Neural cell (in vitro differentiated cells): Measurements from ENCODE around the gene ANKRD60. TPM values are rescaled to one million over a fixed set of nuclear protein-coding genes. Genes with fewer than 3 reads are reported as not detected.

Experiments used
- H2AFZ ChIP-seq: fragments of 200-600, 300-800 bp; sonication (generic), shearing (Covaris generic); 2 replicates; pipeline ENCODE4 v1.6.0; 2014; ENCODE audit warnings: low read depth, mild to moderate bottlenecking, antibody characterized with exemption, low read length, moderate library complexity
- H3F3A ChIP-seq: fragments of 200-600 bp; shearing (Covaris generic); 2 replicates; pipeline ENCODE4 v1.6.1; 2016; ENCODE audit warnings: mild to moderate bottlenecking, moderate library complexity, mixed read lengths, antibody characterized with exemption, low read length; ENCODE audit not compliant: insufficient read depth, poor library complexity, severe bottlenecking
- H3K27ac ChIP-seq: fragments of 200-600, 300-800 bp; sonication (generic), shearing (Covaris generic); 2 replicates; pipeline ENCODE4 v1.5.1; 2014; ENCODE audit warnings: mild to moderate bottlenecking, low read length, moderate library complexity
- H3K27me3 ChIP-seq: fragments of 300-800, 200-600 bp; sonication (generic), shearing (Covaris generic); 2 replicates; pipeline ENCODE4 v1.6.0; 2014; ENCODE audit warnings: mild to moderate bottlenecking, low read depth, low read length, moderate library complexity; ENCODE audit not compliant: insufficient read depth
- H3K36me3 ChIP-seq: fragments of 300-800, 200-600 bp; sonication (generic), shearing (Covaris generic); 2 replicates; pipeline ENCODE4 v1.5.1; 2014; ENCODE audit warnings: mild to moderate bottlenecking, antibody characterized with exemption, low read length, moderate library complexity; ENCODE audit not compliant: insufficient read depth
- H3K4me2 ChIP-seq: fragments of 300-800, 200-600 bp; sonication (generic), shearing (Covaris generic); 2 replicates; pipeline ENCODE4 v1.6.0; 2014; ENCODE audit warnings: mild to moderate bottlenecking, low read length
- H3K4me3 ChIP-seq: fragments of 300-800, 200-600 bp; sonication (generic), shearing (Covaris generic); 2 replicates; pipeline ENCODE4 v1.5.1; 2014; ENCODE audit warnings: mild to moderate bottlenecking, low read length, moderate library complexity
- H3K79me2 ChIP-seq: fragments of 200-600 bp; shearing (Covaris generic); replicated peaks from 2 replicates; pipeline ENCODE4 v1.6.0; 2014; ENCODE audit warnings: mild to moderate bottlenecking, low read length, moderate library complexity; ENCODE audit not compliant: insufficient read depth
- H3K9ac ChIP-seq: fragments of 300-800, 200-600 bp; sonication (generic), shearing (Covaris generic); 2 replicates; pipeline ENCODE4 v1.6.1; 2016; ENCODE audit warnings: mild to moderate bottlenecking, low read length, mixed read lengths
- H3K9me2 ChIP-seq: fragments of 200-600 bp; shearing (Covaris generic); 2 replicates; pipeline ENCODE4 v1.6.1; 2016; ENCODE audit warnings: mild to moderate bottlenecking, low read length, mixed read lengths; ENCODE audit not compliant: insufficient read depth
- H3K9me3 ChIP-seq: fragments of 200-600, 300-800 bp; sonication (generic), shearing (Covaris generic); 2 replicates; pipeline ENCODE4 v1.6.1; 2016; ENCODE audit warnings: mild to moderate bottlenecking, mixed run types, low read length, moderate library complexity, mixed read lengths
- H4K20me1 ChIP-seq: fragments of 200-600 bp; shearing (Covaris generic); 2 replicates; pipeline ENCODE4 v1.6.1; 2016; ENCODE audit warnings: mild to moderate bottlenecking, mixed run types; ENCODE audit not compliant: insufficient read depth
- EP300 ChIP-seq: fragments of 450-650 bp; conservative IDR thresholded peaks from 2 replicates; pipeline ENCODE4 v1.6.1; 2014; ENCODE audit warnings: antibody characterized with exemption, mild to moderate bottlenecking, moderate library complexity; ENCODE audit not compliant: poor library complexity, severe bottlenecking
- EZH2 ChIP-seq: fragments of 200-600, 300-800 bp; shearing (Covaris generic), sonication (generic); IDR thresholded peaks from 2 replicates; pipeline ENCODE4 v1.6.1; 2014; ENCODE audit warnings: antibody characterized with exemption, low read length, borderline replicate concordance, mild to moderate bottlenecking; ENCODE audit not compliant: insufficient read depth, poor library complexity, severe bottlenecking
- MXI1 ChIP-seq: fragments of 450-650 bp; conservative IDR thresholded peaks from 2 replicates; pipeline ENCODE4 v1.6.1; 2014; ENCODE audit warnings: antibody characterized with exemption, mild to moderate bottlenecking; ENCODE audit not compliant: poor library complexity, severe bottlenecking
- POLR2AphosphoS5 ChIP-seq: IDR thresholded peaks from 2 replicates; pipeline ENCODE4 v1.6.1; 2012
- RAD21 ChIP-seq: fragments of 450-650 bp; conservative IDR thresholded peaks from 2 replicates; pipeline ENCODE4 v1.6.1; 2014; ENCODE audit warnings: antibody characterized with exemption, mild to moderate bottlenecking, moderate library complexity
- SMC3 ChIP-seq: fragments of 450-650 bp; conservative IDR thresholded peaks from 2 replicates; pipeline ENCODE4 v1.6.1; 2014; ENCODE audit warnings: antibody characterized with exemption, mild to moderate bottlenecking, moderate library complexity; ENCODE audit not compliant: poor library complexity
- TAF1 ChIP-seq: IDR thresholded peaks from 2 replicates; pipeline ENCODE4 v1.6.1; 2012; ENCODE audit warnings: low read depth
- polyA plus RNA-seq: library from polyadenylated mRNA; depleted of rRNA; stranded (reverse); fragments of >200 nt; gene quantifications from 2 replicates; pipeline ENCODE4 v1.2.3, GENCODE V29; 2014
- TF ChIP-seq, protein P1 (sequence below): IDR thresholded peaks from 2 replicates; pipeline ENCODE4 v1.6.1; 2012; ENCODE audit warnings: borderline replicate concordance
- TF ChIP-seq, protein P2 (sequence below): fragments of 450-650 bp; IDR thresholded peaks from 2 replicates; pipeline ENCODE4 v1.5.1; 2014; ENCODE audit warnings: antibody characterized with exemption, mild to moderate bottlenecking, moderate library complexity; ENCODE audit not compliant: poor library complexity, severe bottlenecking

Gene ANKRD60
- polyA plus RNA-seq, 1 donor from 2014 or later: not detected

DNA sequence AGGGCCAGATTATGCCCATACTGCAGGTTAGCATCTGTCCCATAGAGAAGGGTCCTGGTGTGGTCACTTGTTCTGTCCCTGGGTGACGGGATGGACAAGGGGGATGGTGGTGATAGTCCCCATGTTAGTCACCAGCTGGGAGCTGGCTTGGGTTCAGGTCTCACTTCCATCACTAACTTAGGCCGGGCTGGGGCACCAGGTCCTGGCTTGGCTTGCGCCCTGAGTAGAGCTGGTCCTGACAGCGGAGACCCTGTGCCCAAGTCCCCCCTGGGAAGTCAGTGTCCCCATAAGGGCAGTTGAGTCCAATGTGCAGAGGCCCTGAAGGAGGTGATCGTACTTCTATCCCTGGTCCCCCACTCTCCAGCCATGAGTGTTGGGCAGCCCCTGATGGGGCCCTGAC is 52.6 kb downstream of the ANKRD60 start:
- H2AFZ ChIP-seq: no peak overlapping the region
- no peaks in the 10 kb centered on the region for H3K9me3 ChIP-seq

DNA sequence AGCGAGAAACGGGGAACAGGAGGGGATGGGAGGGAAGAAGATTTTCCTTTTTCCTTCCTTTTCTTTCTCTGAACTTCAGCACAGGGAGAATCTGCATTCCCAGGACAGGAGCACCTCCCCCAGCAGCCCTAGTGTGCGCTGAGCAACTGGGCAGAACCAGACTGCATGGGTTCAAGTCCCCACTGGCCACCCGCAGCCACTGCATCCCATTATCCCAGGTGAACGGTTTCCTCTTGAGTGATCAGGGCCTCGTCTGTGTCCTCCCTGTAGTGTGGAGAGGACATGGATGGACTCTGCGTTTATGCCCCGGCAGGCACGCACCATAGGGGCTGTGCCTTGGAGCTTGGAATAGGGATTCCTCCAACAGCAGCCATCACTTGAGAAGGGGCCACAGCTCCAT is 53.0 kb downstream of the ANKRD60 start:
- H3K4me2 ChIP-seq: no peak overlapping the region
- H3K79me2 ChIP-seq: no peaks in the 10 kb centered on the region
- H3K27ac ChIP-seq: no peak overlapping the region
- TF ChIP-seq TAF1 (no peak), EP300 (no peak), POLR2AphosphoS5 (no peak)
- no peaks in the 10 kb centered on the region for H3K9me2 ChIP-seq
- no peaks in the 10 kb centered on the region for H3F3A ChIP-seq
- no peaks in the 10 kb centered on the region for H4K20me1 ChIP-seq
- no peaks in the 10 kb centered on the region for H3K36me3 ChIP-seq
- H3K4me3 ChIP-seq: no peak overlapping the region
- H3K9ac ChIP-seq: no peak overlapping the region
- no peaks in the 10 kb centered on the region for H3K9me3 ChIP-seq
- no peak overlapping the region for H2AFZ ChIP-seq
- peaks cover 10% of the 10 kb centered on the region for H3K27me3 ChIP-seq

More for the DNA sequence above, 52.6 kb downstream of the ANKRD60 start:
- Histone ChIP-seq H3K4me2 (no peak overlapping the region), H4K20me1 (no peaks in the 10 kb centered on the region), H3K27ac (no peak overlapping the region), H3K9ac (no peak overlapping the region), H3K36me3 (no peaks in the 10 kb centered on the region), H3K27me3 (peaks cover 10% of the 10 kb centered on the region), H3K9me2 (no peaks in the 10 kb centered on the region), H3F3A (no peaks in the 10 kb centered on the region), H3K79me2 (no peaks in the 10 kb centered on the region), H3K4me3 (no peak overlapping the region)
- TF ChIP-seq EZH2 (no peak), MXI1 (no peak), TAF1 (no peak)
- TF ChIP-seq, protein P1, sequence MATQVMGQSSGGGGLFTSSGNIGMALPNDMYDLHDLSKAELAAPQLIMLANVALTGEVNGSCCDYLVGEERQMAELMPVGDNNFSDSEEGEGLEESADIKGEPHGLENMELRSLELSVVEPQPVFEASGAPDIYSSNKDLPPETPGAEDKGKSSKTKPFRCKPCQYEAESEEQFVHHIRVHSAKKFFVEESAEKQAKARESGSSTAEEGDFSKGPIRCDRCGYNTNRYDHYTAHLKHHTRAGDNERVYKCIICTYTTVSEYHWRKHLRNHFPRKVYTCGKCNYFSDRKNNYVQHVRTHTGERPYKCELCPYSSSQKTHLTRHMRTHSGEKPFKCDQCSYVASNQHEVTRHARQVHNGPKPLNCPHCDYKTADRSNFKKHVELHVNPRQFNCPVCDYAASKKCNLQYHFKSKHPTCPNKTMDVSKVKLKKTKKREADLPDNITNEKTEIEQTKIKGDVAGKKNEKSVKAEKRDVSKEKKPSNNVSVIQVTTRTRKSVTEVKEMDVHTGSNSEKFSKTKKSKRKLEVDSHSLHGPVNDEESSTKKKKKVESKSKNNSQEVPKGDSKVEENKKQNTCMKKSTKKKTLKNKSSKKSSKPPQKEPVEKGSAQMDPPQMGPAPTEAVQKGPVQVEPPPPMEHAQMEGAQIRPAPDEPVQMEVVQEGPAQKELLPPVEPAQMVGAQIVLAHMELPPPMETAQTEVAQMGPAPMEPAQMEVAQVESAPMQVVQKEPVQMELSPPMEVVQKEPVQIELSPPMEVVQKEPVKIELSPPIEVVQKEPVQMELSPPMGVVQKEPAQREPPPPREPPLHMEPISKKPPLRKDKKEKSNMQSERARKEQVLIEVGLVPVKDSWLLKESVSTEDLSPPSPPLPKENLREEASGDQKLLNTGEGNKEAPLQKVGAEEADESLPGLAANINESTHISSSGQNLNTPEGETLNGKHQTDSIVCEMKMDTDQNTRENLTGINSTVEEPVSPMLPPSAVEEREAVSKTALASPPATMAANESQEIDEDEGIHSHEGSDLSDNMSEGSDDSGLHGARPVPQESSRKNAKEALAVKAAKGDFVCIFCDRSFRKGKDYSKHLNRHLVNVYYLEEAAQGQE: no peak

DNA sequence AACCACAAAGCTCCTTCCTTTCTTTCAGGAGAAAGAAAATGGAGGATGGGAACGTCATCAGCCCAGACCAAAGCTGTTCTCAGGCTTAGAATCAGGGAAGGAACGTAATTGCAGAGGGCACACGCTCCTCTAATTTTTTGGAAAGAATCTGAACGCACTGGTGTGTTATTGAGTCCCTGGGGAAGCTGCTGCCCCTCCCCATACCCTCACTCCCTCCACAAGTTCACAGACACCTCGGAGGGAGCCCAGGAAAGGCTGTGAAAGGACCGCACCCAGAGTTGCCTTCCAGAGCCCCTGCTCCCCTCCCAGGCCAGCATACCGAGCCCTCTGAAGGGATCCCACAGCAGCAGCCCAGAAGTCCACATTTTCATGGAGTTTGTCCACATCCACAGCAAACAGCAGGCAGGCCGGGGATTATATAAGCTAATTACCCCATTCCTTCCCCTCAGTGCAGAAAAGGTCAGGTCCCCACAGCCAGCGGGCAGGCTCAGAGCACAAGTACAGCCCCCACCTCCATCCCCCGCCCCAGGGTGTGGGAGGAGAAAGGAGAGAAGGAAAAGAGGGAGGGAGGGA is 53.7 kb downstream of the ANKRD60 start:
- Histone ChIP-seq H3K79me2 (no peaks in the 10 kb centered on the region), H3K9me3 (no peaks in the 10 kb centered on the region), H3K27ac (no peak overlapping the region), H3K36me3 (no peaks in the 10 kb centered on the region), H3K27me3 (peaks cover 6% of the 10 kb centered on the region), H3K4me3 (no peak overlapping the region), H2AFZ (no peak overlapping the region), H3K9me2 (no peaks in the 10 kb centered on the region), H4K20me1 (no peaks in the 10 kb centered on the region), H3F3A (no peaks in the 10 kb centered on the region), H3K4me2 (no peak overlapping the region), H3K9ac (no peak overlapping the region)
- TF ChIP-seq RAD21 (no peak), EP300 (no peak), MXI1 (no peak), SMC3 (no peak), POLR2AphosphoS5 (no peak), EZH2 (no peak), TAF1 (no peak)
- TF ChIP-seq, protein P2, sequence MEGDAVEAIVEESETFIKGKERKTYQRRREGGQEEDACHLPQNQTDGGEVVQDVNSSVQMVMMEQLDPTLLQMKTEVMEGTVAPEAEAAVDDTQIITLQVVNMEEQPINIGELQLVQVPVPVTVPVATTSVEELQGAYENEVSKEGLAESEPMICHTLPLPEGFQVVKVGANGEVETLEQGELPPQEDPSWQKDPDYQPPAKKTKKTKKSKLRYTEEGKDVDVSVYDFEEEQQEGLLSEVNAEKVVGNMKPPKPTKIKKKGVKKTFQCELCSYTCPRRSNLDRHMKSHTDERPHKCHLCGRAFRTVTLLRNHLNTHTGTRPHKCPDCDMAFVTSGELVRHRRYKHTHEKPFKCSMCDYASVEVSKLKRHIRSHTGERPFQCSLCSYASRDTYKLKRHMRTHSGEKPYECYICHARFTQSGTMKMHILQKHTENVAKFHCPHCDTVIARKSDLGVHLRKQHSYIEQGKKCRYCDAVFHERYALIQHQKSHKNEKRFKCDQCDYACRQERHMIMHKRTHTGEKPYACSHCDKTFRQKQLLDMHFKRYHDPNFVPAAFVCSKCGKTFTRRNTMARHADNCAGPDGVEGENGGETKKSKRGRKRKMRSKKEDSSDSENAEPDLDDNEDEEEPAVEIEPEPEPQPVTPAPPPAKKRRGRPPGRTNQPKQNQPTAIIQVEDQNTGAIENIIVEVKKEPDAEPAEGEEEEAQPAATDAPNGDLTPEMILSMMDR: no peak
- TF ChIP-seq, protein P1: no peak
